DMS 273 (cell line): ENCODE data around the gene SIAH2.
"Not testable (repeated sequence)": the region's sequence is repeated elsewhere in the genome, so short reads cannot be mapped to it uniquely, and the experiment has no call there.

ENCODE experiments used
- DNase-seq: peaks from one replicate; lab custom pipeline; 2025; ENCODE audit not compliant: unreplicated experiment; lab: John Stamatoyannopoulos, UW

The SIAH2 gene

GRCh38 chr3:150763122-150763840 is at the start of gene SIAH2:
Gene SIAH2 (minus strand): TSS chr3:150763169. CDS start chr3:150762849, 320 bp downstream.
- DNase-seq = peak; percentile 99

DNA sequence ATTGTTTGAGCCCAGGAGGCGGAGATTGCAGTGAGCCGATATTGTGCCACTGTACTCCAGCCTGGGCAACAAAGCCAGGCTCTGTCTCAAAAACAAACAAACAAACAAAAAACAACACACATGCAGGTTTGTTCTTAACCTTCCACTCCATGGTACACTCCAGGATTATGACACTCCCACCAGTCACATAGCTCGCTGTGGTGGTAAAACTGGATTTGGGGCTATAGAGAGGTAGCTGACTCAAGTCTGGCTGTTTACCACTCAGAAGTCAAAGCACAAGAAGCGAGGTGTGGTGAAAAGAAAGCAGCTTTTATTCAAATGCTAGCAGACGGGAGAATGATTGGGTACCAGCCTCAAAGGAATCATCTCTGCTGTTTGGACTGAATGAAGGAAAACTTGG is 49.0 kb upstream of the SIAH2 start:
- no peak for DNase-seq

DNA sequence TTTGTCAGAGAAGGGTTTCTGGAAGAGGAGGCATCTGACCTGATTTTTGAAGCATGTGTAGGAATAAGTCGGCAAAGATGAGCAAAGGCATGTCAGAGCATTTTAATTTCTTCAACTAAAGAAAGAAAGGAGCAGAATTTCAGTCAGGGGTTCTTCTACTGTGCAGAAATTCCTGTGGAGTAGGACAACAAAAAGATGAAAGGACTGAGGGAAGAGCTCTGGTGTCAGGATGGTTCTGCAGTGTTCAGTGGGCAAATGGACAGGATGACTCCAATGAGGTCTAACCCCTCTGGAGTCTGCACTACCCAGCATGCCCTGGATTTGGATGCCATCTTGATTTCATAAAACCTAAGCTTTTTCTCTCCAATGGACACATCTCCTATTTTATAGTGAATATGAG is 47.7 kb upstream of the SIAH2 start:
- DNase-seq = no peak

GRCh38 chr3:150806185-150806835 is 43.3 kb upstream of the SIAH2 start:
- no peak for DNase-seq

- DNase-seq = no peak
Measured at GRCh38 chr3:150805354-150805753, 42.4 kb upstream of the SIAH2 start.

DNA sequence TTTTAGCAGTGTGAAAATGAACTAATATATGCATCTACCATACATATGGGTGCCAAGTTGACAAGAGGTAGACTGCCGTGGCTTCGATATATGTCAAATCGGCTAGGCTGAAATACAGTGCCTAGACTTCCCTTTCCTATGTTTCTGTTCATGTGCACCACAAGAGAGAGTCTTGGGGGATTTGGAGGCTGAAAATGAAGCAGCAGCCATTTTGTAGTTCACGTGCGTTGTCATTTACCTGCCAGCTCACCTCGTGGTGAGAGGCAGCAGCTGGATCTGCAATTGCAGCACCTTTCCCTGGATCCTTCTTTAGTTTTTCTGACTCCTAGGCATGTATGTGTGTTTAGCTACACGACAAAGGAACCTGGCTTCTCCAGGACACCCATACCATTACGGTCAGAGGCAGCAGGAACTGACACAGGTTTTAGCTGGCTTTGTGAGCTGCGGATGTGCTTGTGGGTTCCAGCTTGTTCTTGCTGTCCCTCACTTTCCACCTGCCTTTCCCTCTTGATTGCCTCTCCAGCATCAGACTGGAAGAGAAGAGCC is 40.5 kb upstream of the SIAH2 start:
- no peak for DNase-seq

DNA sequence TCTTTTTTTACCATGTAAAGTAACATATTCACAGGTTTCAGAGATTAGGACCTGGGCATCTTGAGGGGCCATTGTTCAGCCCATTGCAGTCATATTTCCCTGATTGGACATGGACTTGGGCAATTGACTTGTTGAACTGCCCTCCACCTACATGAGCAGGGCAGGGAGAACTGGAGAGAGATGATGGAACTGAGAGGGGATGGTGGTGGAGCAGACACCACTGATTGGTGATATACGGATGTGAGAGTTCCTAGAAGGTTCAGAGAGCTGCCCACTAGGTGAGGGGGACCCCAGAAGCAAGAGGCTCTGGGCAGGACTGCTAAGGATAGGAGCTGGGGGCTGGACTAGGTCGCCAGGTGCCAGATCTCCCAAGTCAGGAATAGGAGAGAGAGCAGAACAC is 37.8 kb upstream of the SIAH2 start:
- DNase-seq = no peak

GRCh38 chr3:150798122-150798618 is 35.2 kb upstream of the SIAH2 start:
- DNase-seq = peak; percentile 21

GRCh38 chr3:150797155-150797554 is 34.2 kb upstream of the SIAH2 start:
- no peak for DNase-seq

DNA sequence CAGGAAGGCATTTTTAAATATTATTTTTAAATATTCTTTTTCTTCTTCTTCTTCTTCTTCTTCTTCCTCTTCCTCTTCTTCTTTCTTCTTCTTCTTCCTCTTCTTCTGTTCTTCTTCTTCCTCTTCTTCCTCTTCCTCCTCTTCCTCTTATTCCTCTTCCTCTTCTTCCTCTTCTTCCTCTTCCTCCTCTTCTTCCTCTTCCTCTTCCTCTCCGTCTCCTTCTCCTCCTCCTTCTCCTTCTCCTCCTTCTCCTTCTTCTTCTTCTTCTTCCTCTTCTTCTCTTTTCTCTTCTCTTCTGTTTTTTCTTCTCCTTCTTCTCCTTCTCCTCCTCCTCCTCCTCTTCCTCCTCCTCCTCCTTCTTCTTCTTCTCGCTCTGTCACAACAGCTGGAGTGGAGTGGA is 33.6 kb upstream of the SIAH2 start:
- DNase-seq = not testable (repeated sequence)

GRCh38 chr3:150793641-150794040 is 30.7 kb upstream of the SIAH2 start:
- DNase-seq = no peak

GRCh38 chr3:150790629-150791028 is 27.7 kb upstream of the SIAH2 start:
- no peak for DNase-seq

- DNase-seq = no peak
Measured at GRCh38 chr3:150789451-150789850, 26.5 kb upstream of the SIAH2 start.

GRCh38 chr3:150787741-150788370 is 24.9 kb upstream of the SIAH2 start:
- peak; percentile 94 for DNase-seq

GRCh38 chr3:150786791-150787190 is 23.8 kb upstream of the SIAH2 start:
- no peak for DNase-seq

DNA sequence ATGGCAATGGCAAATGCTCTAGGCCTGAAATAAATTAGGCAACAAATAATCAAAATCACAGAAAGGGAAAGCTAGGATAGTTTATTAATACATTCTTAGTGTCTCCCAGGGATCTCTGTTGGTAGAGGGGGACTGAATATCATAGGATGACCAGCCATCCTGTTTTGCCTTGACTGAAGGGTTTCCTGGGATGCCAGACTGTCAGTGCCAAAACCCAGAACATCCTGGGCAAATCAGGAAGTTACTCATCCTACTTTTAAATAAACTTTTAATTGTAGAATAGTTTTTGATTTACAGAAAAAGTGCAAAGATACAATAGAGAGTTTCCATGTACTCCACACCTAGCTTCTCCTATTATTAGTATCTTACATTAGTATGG is 21.8 kb upstream of the SIAH2 start:
- DNase-seq = no peak

DNA sequence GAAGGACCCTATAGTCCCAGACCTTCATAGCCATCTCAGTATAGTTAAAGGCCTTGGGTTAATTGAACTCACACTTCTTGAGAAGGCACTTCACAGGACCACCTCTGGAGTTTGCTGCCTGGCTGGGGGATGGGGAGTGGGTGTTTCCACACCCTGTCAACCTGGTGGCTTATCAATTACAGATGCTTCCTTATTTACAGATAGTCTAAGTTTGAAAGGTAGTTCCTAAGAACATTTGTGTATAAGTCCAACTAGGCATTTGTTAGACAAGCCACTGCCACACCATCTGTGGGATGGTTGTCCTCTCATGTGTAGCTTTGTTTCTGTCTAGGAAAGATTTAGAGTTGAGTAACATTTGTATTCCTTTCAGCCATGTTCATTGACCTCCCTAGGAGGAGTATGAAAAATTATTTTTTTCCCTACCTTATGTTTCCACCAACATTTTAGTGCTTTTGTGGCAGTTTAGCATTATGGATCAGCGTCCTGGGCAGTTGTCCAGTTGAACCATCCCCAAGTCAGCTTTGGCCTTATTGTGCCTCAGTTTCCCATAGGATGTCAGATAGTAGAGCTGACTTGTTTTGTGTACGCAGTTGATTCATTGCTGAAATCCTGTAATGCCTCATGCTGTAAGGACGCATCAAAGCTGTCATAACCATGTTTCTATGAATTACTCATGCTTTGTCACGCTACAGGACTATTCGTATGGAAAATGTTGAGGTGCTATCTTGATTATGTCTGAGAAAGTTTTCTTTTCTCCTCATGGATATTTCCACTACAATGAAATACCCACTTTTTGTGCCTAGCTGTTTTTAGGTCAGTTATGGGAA is 21.2 kb upstream of the SIAH2 start:
- DNase-seq = no peak

DNA sequence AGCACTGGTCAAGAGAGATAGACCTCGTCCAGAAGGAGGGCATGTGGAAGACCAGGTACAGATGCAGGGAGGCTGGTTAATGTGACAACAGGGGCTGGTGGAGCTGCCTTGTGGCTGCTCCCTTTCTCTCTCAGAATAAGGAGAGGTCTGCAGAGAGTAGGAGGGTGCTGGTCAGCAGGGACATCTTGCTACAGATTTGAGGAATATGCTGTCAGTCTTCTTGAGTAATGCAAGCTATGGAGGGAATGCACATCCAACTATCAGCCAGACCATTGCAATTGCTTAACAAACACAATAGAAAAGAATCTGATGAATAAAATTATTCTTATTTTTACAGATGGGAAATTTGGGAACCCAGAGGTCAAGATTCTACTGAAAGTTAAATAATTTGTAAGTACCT is 20.3 kb upstream of the SIAH2 start:
- DNase-seq = no peak

GRCh38 chr3:150779402-150779858 is 16.5 kb upstream of the SIAH2 start:
- no peak for DNase-seq

GRCh38 chr3:150778793-150779401 is 15.9 kb upstream of the SIAH2 start:
- DNase-seq = no peak
